ENCODE data around the gene RASGRP4. TPM values are rescaled to one million over a fixed set of nuclear protein-coding genes. Genes with fewer than 3 reads are reported as not detected.

RASGRP4 gene
- total RNA-seq, 2 donors from 2014 or later: 0.09 TPM; not detected in 1

DNA sequence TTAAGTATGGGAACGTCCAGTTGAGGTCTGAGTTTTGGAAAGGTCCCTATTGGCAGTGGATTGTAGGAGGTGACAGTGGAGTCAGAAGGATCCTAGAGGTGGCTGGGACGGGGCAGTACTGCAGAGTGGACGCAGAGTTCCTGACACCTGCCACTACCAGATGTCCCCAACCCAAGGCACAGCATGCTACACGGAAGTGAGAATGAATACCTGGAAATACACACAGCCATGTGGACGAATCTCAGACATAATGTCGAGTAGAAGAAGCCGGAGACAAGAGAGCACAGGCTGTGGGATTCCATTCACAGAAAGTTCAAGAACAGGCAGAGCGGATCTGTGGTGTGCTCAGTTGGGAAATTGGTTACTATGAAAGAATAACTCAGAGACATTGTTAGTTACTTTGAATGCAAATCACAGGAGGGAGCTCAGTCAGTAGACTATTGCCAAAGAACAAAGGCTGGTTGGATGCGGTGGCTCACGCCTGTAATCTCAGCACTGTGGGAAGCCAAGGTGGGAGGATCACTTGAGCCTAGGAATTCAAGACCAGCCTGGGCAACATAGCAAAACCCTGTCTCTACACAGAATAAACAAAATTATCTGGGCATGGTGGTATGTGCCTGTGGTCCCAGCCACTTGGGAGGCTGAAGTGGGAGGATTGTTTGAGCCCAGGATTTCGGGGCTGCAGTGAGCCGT, 44.9 kb upstream of the RASGRP4 start:
- Mint-ChIP-seq H3K27ac (peak overlapping the region; percentile 92), H3K36me3 (ENCODE audit: low read depth) (no peaks in the 10 kb centered on the region), H3K9me3 (no peaks in the 10 kb centered on the region), H3K4me1 (peaks cover 12% of the 10 kb centered on the region), H3K27me3 (ENCODE audit: insufficient read depth) (no peaks in the 10 kb centered on the region), H3K4me3 (no peak overlapping the region)
- H3K36me3 ChIP-seq (ENCODE audit: control insufficient read depth, insufficient read depth, low read length): no peaks in the 10 kb centered on the region
- no peaks in the 10 kb centered on the region for H3K27me3 ChIP-seq (ENCODE audit: control insufficient read depth, insufficient read depth, low read length, poor library complexity, severe bottlenecking)
- peak overlapping the region; percentile 47 for H3K27ac ChIP-seq (ENCODE audit: low read depth, low read length)
- no peaks in the 10 kb centered on the region for H3K9me3 ChIP-seq (ENCODE audit: control insufficient read depth, low read length)
- 79 to 85% methylated on average over 11 to 12 of the region's 12 CpGs for WGBS, 2 experiments (ENCODE audit: insufficient coverage in 1 of 2, insufficient read length in 1 of 2)
- peaks cover 3% of the 10 kb centered on the region for H3K4me1 ChIP-seq (ENCODE audit: control insufficient read depth, insufficient read depth, low read length)
- peak overlapping the region; percentile 33 for H3K9ac ChIP-seq (ENCODE audit: extremely low read depth, low read length, poor library complexity, severe bottlenecking)
- H3K4me3 ChIP-seq (ENCODE audit: low read length): no peak overlapping the region
- DNase-seq: peak; percentile 81
- TF ChIP-seq, protein P1, sequence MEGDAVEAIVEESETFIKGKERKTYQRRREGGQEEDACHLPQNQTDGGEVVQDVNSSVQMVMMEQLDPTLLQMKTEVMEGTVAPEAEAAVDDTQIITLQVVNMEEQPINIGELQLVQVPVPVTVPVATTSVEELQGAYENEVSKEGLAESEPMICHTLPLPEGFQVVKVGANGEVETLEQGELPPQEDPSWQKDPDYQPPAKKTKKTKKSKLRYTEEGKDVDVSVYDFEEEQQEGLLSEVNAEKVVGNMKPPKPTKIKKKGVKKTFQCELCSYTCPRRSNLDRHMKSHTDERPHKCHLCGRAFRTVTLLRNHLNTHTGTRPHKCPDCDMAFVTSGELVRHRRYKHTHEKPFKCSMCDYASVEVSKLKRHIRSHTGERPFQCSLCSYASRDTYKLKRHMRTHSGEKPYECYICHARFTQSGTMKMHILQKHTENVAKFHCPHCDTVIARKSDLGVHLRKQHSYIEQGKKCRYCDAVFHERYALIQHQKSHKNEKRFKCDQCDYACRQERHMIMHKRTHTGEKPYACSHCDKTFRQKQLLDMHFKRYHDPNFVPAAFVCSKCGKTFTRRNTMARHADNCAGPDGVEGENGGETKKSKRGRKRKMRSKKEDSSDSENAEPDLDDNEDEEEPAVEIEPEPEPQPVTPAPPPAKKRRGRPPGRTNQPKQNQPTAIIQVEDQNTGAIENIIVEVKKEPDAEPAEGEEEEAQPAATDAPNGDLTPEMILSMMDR (conservative IDR thresholded peaks at IDR 0.05): no peak

DNA sequence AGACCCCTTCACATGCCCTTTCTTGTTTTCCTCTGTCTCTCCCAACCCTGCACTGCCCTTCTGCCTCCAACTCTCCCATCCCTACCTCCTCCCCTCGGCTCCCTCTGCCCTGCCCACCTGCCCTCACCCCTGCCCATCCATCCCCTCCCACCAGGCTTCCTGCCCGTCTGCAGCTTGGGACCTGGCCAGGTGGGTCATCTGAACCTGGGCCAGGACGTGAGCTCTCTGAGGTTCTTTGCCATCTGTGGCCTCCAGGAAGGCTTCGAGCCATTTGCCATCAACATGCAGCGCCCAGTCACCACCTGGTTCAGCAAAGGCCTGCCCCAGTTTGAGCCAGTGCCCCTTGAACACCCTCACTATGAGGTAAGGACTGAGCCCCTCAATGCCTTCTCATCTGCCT, 43.1 kb upstream of the RASGRP4 start:
- WGBS, 2 experiments (ENCODE audit: insufficient coverage in 1 of 2, insufficient read length in 1 of 2): 79 to 90% methylated on average over 4 to 5 of the region's 5 CpGs

DNA sequence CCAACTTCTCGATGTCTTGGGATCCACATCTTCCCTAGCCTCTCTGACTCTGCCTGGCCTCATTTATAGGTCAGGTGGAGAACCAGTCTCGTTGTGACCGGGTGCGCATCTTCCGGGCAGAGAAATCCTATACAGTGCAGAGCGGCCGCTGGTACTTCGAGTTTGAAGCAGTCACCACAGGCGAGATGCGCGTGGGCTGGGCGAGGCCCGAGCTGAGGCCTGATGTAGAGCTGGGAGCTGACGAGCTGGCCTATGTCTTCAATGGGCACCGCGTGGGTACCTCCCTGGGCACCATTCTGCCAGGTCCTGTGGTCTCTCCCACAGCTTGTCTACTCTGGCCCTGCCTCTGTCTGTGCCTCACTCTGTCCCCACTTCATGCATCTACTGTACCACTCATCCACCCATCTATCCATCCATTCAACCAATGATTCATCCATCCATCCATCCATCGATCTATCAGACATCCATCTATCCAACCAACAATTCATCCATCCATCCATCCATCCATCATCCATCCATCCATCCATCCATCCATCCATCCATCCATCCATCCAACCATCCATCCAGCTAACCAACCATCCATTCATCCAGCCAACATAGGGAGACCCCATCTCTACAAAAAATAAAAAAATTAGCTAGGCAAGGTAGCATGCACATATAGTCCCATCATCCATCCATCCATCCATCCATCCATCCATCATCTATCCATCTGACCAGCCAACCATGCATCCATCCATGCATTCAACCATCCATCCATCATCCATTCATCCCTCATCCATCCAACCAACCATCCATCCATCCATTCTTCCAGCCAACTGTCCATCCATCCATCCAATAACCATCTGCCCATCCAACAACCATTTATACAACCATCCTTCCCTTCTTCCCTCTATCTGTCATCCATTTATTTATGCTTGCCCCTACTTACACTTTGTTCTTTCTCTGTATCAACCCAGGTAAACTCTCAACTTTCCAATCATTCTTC, 41.8 kb upstream of the RASGRP4 start:
- WGBS, 2 experiments (ENCODE audit: insufficient coverage in 1 of 2, insufficient read length in 1 of 2): 94 to 98% methylated on average over 17 of the region's 17 CpGs

More for the DNA sequence above, 43.1 kb upstream of the RASGRP4 start:
- no peaks in the 10 kb centered on the region for H3K27me3 ChIP-seq (ENCODE audit: control insufficient read depth, insufficient read depth, low read length, poor library complexity, severe bottlenecking)
- H3K27ac ChIP-seq (ENCODE audit: low read depth, low read length): no peak overlapping the region
- H3K27me3 Mint-ChIP-seq (ENCODE audit: insufficient read depth): no peaks in the 10 kb centered on the region
- H3K4me1 Mint-ChIP-seq: peaks cover 14% of the 10 kb centered on the region
- no peak overlapping the region for H3K4me3 Mint-ChIP-seq
- H3K9me3 ChIP-seq (ENCODE audit: control insufficient read depth, low read length): no peaks in the 10 kb centered on the region
- no peak overlapping the region for H3K27ac Mint-ChIP-seq
- H3K4me1 ChIP-seq (ENCODE audit: control insufficient read depth, insufficient read depth, low read length): peaks cover 3% of the 10 kb centered on the region
- H3K9me3 Mint-ChIP-seq: no peaks in the 10 kb centered on the region
- no peaks in the 10 kb centered on the region for H3K36me3 ChIP-seq (ENCODE audit: control insufficient read depth, insufficient read depth, low read length)
- H3K4me3 ChIP-seq (ENCODE audit: low read length): no peak overlapping the region
- TF ChIP-seq, protein P1 (conservative IDR thresholded peaks at IDR 0.05): no peak
- DNase-seq: no peak
- H3K36me3 Mint-ChIP-seq (ENCODE audit: low read depth): no peaks in the 10 kb centered on the region
- no peak overlapping the region for H3K9ac ChIP-seq (ENCODE audit: extremely low read depth, low read length, poor library complexity, severe bottlenecking)

More for the DNA sequence above, 41.8 kb upstream of the RASGRP4 start:
- Mint-ChIP-seq H3K9me3 (no peaks in the 10 kb centered on the region), H3K4me3 (no peak overlapping the region), H3K4me1 (peaks cover 13% of the 10 kb centered on the region), H3K36me3 (ENCODE audit: low read depth) (no peaks in the 10 kb centered on the region), H3K27me3 (ENCODE audit: insufficient read depth) (no peaks in the 10 kb centered on the region), H3K27ac (no peak overlapping the region)
- Histone ChIP-seq H3K4me1 (ENCODE audit: control insufficient read depth, insufficient read depth, low read length) (peaks cover 3% of the 10 kb centered on the region), H3K27me3 (ENCODE audit: control insufficient read depth, insufficient read depth, low read length, poor library complexity, severe bottlenecking) (no peaks in the 10 kb centered on the region), H3K36me3 (ENCODE audit: control insufficient read depth, insufficient read depth, low read length) (no peaks in the 10 kb centered on the region), H3K27ac (ENCODE audit: low read depth, low read length) (no peak overlapping the region), H3K9ac (ENCODE audit: extremely low read depth, low read length, poor library complexity, severe bottlenecking) (no peak overlapping the region), H3K9me3 (ENCODE audit: control insufficient read depth, low read length) (no peaks in the 10 kb centered on the region), H3K4me3 (ENCODE audit: low read length) (no peak overlapping the region)
- no peak for DNase-seq
- TF ChIP-seq, protein P1 (conservative IDR thresholded peaks at IDR 0.05): no peak
